Activated T-helper 1 cell treated with anti-CD3 and anti-CD28 coated beads, Interleukin-2, amount 50 U/mL, for 16 hours (primary cell): ENCODE data around the gene KRTAP4-4.
"Not testable (repeated sequence)": the region's sequence is repeated elsewhere in the genome, so short reads cannot be mapped to it uniquely, and the experiment has no call there.

Source experiments
- DNase-seq, 2 donors: peaks; one replicate each; pipeline ENCODE4 v3.0.0-alpha.2; 2020; ENCODE audit warnings: low read depth in 1 of 2, low spot score in 1 of 2

Gene KRTAP4-4

GRCh38 chr17:41148971-41149651 is 11.4 kb downstream of the KRTAP4-4 start:
- not testable (repeated sequence) for DNase-seq

GRCh38 chr17:41147531-41148204 is 12.9 kb downstream of the KRTAP4-4 start:
- DNase-seq = no peak

- no peak for DNase-seq
Measured at GRCh38 chr17:41145261-41145660, 15.3 kb downstream of the KRTAP4-4 start.

- no peak for DNase-seq
Measured at GRCh38 chr17:41144846-41145245, 15.7 kb downstream of the KRTAP4-4 start.

- no peak for DNase-seq
Measured at GRCh38 chr17:41141361-41141760, 19.2 kb downstream of the KRTAP4-4 start.

GRCh38 chr17:41140360-41141131 is 20.0 kb downstream of the KRTAP4-4 start, which contains the start of gene KRTAP4-6:
KRTAP4-6 (minus strand) TSS chr17:41140544; CDS start chr17:41140487, 57 bp downstream.
- no peak for DNase-seq

- not testable (repeated sequence) for DNase-seq
Measured at GRCh38 chr17:41139865-41140264, 20.7 kb downstream of the KRTAP4-4 start.

- no peak for DNase-seq
Measured at GRCh38 chr17:41133880-41134735, 26.4 kb downstream of the KRTAP4-4 start.

GRCh38 chr17:41131979-41132378 is 28.6 kb downstream of the KRTAP4-4 start:
- DNase-seq = no peak

- DNase-seq = no peak
Measured at GRCh38 chr17:41127371-41127770, 33.2 kb downstream of the KRTAP4-4 start.

- DNase-seq = no peak
Measured at GRCh38 chr17:41126412-41126811, 34.1 kb downstream of the KRTAP4-4 start.

- no peak for DNase-seq
Measured at GRCh38 chr17:41125064-41125463, 35.5 kb downstream of the KRTAP4-4 start.

GRCh38 chr17:41123991-41124371 is 36.6 kb downstream of the KRTAP4-4 start, which contains the start of gene KRTAP4-12:
KRTAP4-12 (minus strand) TSS chr17:41124182; CDS start chr17:41124122, 60 bp downstream.
- not testable (repeated sequence) for DNase-seq

GRCh38 chr17:41123292-41123990 is 37.1 kb downstream of the KRTAP4-4 start:
- DNase-seq = not testable (repeated sequence)

- no peak for DNase-seq
Measured at GRCh38 chr17:41121742-41122141, 38.8 kb downstream of the KRTAP4-4 start.

- DNase-seq = not testable (repeated sequence)
Measured at GRCh38 chr17:41119696-41120690, 40.6 kb downstream of the KRTAP4-4 start.

GRCh38 chr17:41118721-41119120 is 41.8 kb downstream of the KRTAP4-4 start:
- no peak for DNase-seq

- DNase-seq = not testable (repeated sequence)
Measured at GRCh38 chr17:41117846-41118386, 42.6 kb downstream of the KRTAP4-4 start, which contains the start of gene KRTAP4-11. KRTAP4-11 (minus strand) TSS chr17:41118373; CDS start chr17:41118315, 58 bp downstream.
